ENCODE results near the gene LRRN4. TPM values are rescaled to one million over a fixed set of nuclear protein-coding genes. Genes with fewer than 3 reads are reported as not detected.

LRRN4 gene
- total RNA-seq, 1 donor from 2014 or later, result 0.13 TPM

DNA sequence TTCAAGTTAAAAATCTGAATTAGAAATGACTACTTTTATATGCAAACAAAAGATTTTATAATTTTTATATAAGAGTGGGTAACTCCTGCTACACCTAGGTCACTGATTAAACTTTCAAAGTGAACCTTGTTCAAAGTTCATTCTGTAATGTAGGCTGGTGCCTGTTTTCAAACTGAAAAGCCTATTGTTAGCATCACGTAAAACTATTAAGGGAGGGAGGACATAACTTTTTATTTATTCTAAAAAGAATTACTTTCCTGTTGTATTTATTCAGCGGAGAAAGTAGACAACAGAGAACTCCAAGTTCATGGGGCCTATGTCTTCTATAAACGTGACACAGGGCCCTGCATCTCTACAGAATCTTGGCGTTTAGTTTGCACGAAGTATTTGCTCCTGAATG, 41.5 kb upstream of the LRRN4 start:
- H3K9me3 Mint-ChIP-seq (ENCODE audit: unreplicated experiment), result no peaks in the 10 kb centered on the region

DNA sequence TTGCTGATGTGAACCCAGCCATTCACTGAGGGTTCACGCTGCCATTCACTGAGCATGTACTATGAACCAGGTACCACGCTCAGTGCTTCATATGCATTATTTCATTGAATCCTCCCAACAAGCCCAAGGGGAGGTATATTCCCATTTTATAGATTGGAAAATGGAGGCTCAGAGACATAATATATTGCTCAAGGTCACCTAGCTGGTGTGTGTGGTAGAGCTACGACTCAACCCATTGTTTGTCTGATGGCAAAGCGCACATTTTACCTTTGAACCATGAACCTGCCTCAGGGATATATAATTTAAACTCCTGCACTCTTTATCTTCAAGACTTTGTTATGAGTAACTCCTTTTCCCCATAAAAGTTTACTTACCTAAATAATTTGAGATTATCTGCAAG, 40.7 kb upstream of the LRRN4 start:
- no peak overlapping the region for H3K27ac Mint-ChIP-seq (ENCODE audit: unreplicated experiment)
- no peaks in the 10 kb centered on the region for H3K36me3 Mint-ChIP-seq (ENCODE audit: low read depth, unreplicated experiment)

More for the DNA sequence above, 41.5 kb upstream of the LRRN4 start:
- Mint-ChIP-seq H3K27me3 (ENCODE audit: unreplicated experiment) (no peaks in the 10 kb centered on the region), H3K4me3 (ENCODE audit: unreplicated experiment) (no peak overlapping the region), H3K27ac (ENCODE audit: unreplicated experiment) (no peak overlapping the region), H3K36me3 (ENCODE audit: low read depth, unreplicated experiment) (no peaks in the 10 kb centered on the region), H3K4me1 (ENCODE audit: unreplicated experiment) (no peaks in the 10 kb centered on the region)
- TF ChIP-seq, protein P1, sequence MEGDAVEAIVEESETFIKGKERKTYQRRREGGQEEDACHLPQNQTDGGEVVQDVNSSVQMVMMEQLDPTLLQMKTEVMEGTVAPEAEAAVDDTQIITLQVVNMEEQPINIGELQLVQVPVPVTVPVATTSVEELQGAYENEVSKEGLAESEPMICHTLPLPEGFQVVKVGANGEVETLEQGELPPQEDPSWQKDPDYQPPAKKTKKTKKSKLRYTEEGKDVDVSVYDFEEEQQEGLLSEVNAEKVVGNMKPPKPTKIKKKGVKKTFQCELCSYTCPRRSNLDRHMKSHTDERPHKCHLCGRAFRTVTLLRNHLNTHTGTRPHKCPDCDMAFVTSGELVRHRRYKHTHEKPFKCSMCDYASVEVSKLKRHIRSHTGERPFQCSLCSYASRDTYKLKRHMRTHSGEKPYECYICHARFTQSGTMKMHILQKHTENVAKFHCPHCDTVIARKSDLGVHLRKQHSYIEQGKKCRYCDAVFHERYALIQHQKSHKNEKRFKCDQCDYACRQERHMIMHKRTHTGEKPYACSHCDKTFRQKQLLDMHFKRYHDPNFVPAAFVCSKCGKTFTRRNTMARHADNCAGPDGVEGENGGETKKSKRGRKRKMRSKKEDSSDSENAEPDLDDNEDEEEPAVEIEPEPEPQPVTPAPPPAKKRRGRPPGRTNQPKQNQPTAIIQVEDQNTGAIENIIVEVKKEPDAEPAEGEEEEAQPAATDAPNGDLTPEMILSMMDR (IDR thresholded peaks at IDR 0.05; ENCODE audit: unreplicated experiment), result no peak
- no peak for DNase-seq (ENCODE audit: low spot score)

DNA sequence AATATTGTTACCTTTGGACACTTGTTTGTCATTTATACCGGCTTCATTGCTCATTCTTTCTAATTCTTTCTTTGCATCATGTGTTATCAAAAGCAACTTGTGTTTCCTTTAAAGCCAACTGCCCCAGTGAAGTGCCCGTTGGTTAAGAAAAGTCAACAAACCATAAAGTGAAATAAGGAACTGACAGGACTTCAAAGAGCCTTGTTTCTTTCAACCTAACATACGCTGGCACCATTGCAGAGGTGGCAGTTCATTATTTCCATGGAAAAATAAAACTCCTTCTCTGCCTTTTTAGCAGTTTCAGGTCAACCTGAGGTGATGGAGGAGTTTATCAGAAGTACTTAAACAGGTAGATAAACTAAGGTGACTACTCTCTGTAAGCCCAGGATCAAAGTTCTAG, 40.2 kb upstream of the LRRN4 start:
- no peaks in the 10 kb centered on the region for H3K4me1 Mint-ChIP-seq (ENCODE audit: unreplicated experiment)
- no peaks in the 10 kb centered on the region for H3K9me3 Mint-ChIP-seq (ENCODE audit: unreplicated experiment)
- H3K27me3 Mint-ChIP-seq (ENCODE audit: unreplicated experiment), result peaks cover 2% of the 10 kb centered on the region
- TF ChIP-seq, protein P1 (IDR thresholded peaks at IDR 0.05; ENCODE audit: unreplicated experiment), result no peak
- no peak overlapping the region for H3K4me3 Mint-ChIP-seq (ENCODE audit: unreplicated experiment)
- H3K27ac Mint-ChIP-seq (ENCODE audit: unreplicated experiment), result no peak overlapping the region
- no peak for DNase-seq (ENCODE audit: low spot score)
- H3K36me3 Mint-ChIP-seq (ENCODE audit: low read depth, unreplicated experiment), result no peaks in the 10 kb centered on the region

More for the DNA sequence above, 40.7 kb upstream of the LRRN4 start:
- no peaks in the 10 kb centered on the region for H3K9me3 Mint-ChIP-seq (ENCODE audit: unreplicated experiment)
- no peaks in the 10 kb centered on the region for H3K4me1 Mint-ChIP-seq (ENCODE audit: unreplicated experiment)
- TF ChIP-seq, protein P1 (IDR thresholded peaks at IDR 0.05; ENCODE audit: unreplicated experiment), result no peak
- H3K27me3 Mint-ChIP-seq (ENCODE audit: unreplicated experiment), result no peaks in the 10 kb centered on the region
- no peak overlapping the region for H3K4me3 Mint-ChIP-seq (ENCODE audit: unreplicated experiment)
- DNase-seq (ENCODE audit: low spot score), result no peak

DNA sequence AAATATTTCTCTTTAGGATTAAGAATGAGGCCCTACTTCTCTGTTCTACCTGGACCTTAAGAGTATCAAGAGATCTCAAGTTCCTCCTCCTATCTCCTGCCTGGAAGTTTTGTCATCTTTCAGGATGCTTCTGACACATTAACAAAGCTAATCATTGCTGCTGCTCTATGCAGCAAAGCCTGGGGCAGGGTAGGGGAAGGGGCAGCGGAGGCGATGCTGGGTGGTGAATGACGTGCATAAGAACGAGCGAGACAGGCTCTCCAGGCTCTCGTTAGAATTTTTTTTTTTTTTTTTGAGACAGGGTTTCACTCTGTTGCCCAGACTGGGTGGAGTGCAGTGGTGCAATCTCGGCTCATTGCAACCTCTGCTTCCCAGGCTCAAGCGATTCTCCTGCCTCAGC, 37.8 kb upstream of the LRRN4 start:
- Mint-ChIP-seq H3K36me3 (ENCODE audit: low read depth, unreplicated experiment) (no peaks in the 10 kb centered on the region), H3K4me1 (ENCODE audit: unreplicated experiment) (no peaks in the 10 kb centered on the region), H3K27me3 (ENCODE audit: unreplicated experiment) (peaks cover 2% of the 10 kb centered on the region), H3K27ac (ENCODE audit: unreplicated experiment) (no peak overlapping the region), H3K4me3 (ENCODE audit: unreplicated experiment) (no peak overlapping the region), H3K9me3 (ENCODE audit: unreplicated experiment) (no peaks in the 10 kb centered on the region)
- TF ChIP-seq, protein P1 (IDR thresholded peaks at IDR 0.05; ENCODE audit: unreplicated experiment), result no peak
- no peak for DNase-seq (ENCODE audit: low spot score)

DNA sequence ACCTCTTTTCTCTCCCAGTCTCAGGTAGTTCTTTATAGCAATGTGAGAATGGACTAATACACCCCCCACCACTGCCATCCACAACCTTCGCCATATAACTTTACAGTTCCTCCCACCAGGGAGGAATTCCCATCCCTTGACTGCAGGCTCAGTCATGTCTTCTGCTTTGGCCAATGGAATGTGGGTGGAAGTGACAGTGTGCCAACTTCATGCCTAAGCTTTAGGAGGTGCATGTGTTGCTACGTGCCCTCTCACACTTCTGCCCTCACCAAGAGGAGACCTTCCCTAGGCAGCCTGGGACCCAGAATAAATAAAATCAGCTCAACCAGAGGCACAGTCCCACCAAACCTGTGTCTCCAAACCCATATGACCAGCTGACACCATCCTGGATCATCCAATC, 33.0 kb upstream of the LRRN4 start:
- H3K27ac Mint-ChIP-seq (ENCODE audit: unreplicated experiment), result no peak overlapping the region
- H3K4me1 Mint-ChIP-seq (ENCODE audit: unreplicated experiment), result no peaks in the 10 kb centered on the region
- TF ChIP-seq, protein P1 (IDR thresholded peaks at IDR 0.05; ENCODE audit: unreplicated experiment), result no peak
- no peaks in the 10 kb centered on the region for H3K36me3 Mint-ChIP-seq (ENCODE audit: low read depth, unreplicated experiment)
- DNase-seq (ENCODE audit: low spot score), result no peak
- H3K27me3 Mint-ChIP-seq (ENCODE audit: unreplicated experiment), result peaks cover 2% of the 10 kb centered on the region
- H3K4me3 Mint-ChIP-seq (ENCODE audit: unreplicated experiment), result no peak overlapping the region
- H3K9me3 Mint-ChIP-seq (ENCODE audit: unreplicated experiment), result no peaks in the 10 kb centered on the region
